Midbrain (tissue), 1 donor: ENCODE data around the gene KRTAP22-1.

Experiments used
- DNase-seq: peaks from one replicate; lab custom pipeline; 2025; lab: John Stamatoyannopoulos, UW

Gene KRTAP22-1

GRCh38 chr21:30625449-30626165 is 24.7 kb downstream of the KRTAP22-1 start:
- no peak for DNase-seq

- no peak for DNase-seq
These were observed 27.2 kb downstream of the KRTAP22-1 start for GRCh38 chr21:30628109-30628508.

- no peak for DNase-seq
These were observed 28.3 kb downstream of the KRTAP22-1 start for GRCh38 chr21:30629200-30629599.

GRCh38 chr21:30634906-30635305 is 34.0 kb downstream of the KRTAP22-1 start, which contains the start of gene KRTAP20-2:
KRTAP20-2 (plus strand) TSS chr21:30635206; CDS start chr21:30635264, 58 bp downstream.
- DNase-seq = no peak

- DNase-seq = no peak
These were observed 37.8 kb downstream of the KRTAP22-1 start for GRCh38 chr21:30638686-30639085.

GRCh38 chr21:30642564-30642963 is 41.7 kb downstream of the KRTAP22-1 start, which contains the start of gene KRTAP20-3:
KRTAP20-3 (plus strand) TSS chr21:30642864.
- DNase-seq = no peak

- no peak for DNase-seq
These were observed 46.1 kb downstream of the KRTAP22-1 start for GRCh38 chr21:30646904-30647414.
